Measurements from ENCODE around the gene CCT3.

Gene CCT3

DNA sequence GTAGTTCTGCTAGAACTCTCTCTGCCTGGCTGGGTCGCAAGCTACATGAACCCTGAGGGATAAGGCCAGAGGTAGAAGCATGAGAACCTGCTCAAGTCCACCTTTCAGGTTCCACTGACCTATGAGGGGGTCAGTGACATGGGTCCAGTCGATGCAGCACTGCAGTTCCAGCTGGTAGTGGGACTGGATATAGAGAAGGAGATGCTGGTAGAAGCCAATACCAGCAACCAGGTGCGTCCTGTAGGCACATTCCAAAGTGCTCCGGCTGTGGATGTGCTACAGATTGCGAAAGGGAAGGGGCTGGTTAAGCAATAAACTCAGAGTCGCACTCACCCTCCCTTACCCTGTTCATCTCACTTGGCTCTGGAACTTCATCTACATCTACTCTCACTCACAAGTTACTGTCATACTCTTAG lies 61.1 kb downstream of the CCT3 start:
- DNase-seq (ENCODE audit: low spot score), result no peak

- DNase-seq (ENCODE audit: low spot score), result no peak
These were observed 61.6 kb downstream of the CCT3 start for GRCh38 chr1:156276532-156276931.

DNA sequence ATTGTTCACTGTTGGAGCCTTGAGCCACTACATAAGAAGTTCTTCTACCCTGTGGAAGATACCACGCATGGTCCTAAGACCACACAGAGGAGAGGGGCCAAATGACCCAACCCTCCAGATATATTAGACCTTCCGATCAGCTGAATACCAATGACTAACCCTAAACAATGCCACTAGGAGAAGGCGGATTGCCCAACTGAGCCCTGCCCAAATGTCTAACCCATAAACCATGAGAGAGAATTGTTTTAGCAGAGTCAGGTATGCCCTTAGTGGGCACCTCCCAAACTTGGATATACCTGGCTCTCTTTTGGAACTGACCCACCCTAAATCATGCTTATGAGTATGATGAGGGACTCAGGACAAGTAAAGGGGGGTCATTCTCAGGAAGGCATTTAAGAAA lies 67.8 kb downstream of the CCT3 start:
- DNase-seq (ENCODE audit: low spot score), result no peak

GRCh38 chr1:156268336-156268735 lies 69.8 kb downstream of the CCT3 start:
- no peak for DNase-seq (ENCODE audit: low spot score)

DNA sequence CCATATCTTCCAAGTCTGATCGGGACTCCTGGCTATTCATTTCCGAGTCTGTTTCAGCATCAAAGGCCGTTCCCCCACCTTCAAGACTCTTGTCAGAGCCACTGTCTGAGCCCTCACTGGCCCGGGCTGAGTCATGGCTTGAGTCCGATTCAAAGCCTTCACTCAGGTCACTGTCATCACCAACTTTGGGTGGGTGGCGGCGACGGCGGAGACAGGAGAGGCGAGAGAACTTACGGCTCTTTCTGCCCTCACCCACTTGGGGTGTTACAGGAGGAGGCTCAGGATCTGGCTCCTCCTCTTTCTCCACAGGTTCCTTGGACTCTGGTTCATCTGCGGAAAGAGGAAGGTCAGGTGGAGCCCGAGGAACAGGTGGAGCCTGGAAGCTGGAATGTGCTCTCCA lies 72.0 kb downstream of the CCT3 start:
- no peak for DNase-seq (ENCODE audit: low spot score)

DNA sequence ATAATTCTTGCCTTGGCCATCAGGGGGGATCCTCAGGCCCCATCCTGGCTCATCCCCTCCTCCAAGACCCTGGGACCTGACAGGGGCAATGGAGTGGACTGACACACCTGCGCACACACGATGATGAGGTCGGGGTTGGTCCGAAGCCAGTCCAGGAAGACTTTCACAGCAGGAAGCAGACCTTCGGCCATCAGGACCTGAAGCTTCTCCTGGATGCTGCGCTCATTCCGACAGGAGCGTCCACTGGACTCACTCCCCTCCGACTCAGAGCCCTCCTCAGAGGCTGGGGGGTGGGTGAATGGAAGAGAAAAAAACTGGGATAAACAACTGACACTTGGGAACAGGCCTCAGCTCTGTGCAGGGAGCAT lies 74.8 kb downstream of the CCT3 start:
- no peak for DNase-seq (ENCODE audit: low spot score)

DNA sequence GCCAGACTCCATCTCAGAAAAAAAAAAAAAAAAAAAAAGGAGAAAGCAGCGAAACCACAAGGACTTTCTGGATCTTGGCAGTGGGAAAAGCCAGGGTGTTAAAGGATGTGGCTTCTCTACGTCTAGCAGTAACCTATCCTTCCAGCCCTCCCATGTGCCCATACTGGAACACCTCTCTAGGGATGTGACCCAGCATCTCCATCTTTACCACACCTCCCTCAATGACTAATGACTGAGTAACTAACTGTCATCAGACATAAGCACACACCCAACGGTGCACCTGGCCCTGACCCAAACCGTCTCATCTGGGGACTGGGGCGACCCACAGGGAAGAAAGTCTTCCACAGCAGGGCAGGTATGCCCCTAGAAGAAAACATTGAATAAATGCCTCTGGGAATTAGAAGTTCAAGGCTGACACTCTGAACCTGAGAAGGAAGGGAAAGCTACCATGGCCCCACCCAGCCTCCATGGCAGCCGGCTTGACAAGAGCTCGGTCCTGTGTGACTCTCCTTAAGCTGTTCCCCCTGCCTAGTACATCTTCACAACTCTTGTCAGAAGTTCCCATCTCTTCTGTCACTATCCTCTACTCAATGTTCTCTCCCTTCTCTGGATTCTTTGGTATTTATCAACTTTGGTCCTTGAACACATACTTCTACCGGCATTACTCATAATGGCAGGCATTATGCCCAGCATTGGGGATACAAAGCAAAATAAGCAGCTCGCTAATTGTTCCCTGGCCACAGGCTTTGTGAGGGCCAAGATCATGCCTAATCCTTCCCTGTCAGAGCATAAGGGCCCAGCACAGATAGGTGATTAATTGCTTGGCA lies 75.4 kb downstream of the CCT3 start:
- DNase-seq (ENCODE audit: low spot score), result no peak

DNA sequence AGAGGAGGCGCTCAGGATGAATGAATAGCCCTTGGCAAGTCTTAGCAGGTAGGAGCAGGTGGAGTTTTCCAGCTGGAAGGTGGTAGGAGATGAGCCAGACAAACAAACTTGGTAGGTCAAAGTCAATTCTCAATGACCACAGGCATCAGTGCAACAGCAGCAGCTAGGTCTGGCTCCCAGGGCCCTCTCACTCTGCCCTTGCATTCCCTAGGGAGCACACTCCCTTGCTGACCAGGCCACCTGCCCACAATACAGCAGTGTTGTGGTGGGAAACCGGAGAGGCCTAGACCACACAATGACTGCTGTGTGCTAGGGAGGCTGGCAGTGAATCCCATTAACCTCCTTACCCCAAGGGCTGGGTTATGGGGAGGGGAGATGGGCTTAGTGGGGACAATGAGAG lies 77.2 kb downstream of the CCT3 start:
- no peak for DNase-seq (ENCODE audit: low spot score)

GRCh38 chr1:156259805-156260204 lies 78.3 kb downstream of the CCT3 start:
- DNase-seq (ENCODE audit: low spot score), result no peak
